ENCODE measurements around the gene TBC1D22A. TPM values are rescaled to one million over a fixed set of nuclear protein-coding genes. Genes with fewer than 3 reads are reported as not detected.

The TBC1D22A gene
- polyA plus RNA-seq, 1 donor (not counting 4 experiments of a cell fraction or from before 2014, with no cell fraction given): 20.9 TPM

DNA sequence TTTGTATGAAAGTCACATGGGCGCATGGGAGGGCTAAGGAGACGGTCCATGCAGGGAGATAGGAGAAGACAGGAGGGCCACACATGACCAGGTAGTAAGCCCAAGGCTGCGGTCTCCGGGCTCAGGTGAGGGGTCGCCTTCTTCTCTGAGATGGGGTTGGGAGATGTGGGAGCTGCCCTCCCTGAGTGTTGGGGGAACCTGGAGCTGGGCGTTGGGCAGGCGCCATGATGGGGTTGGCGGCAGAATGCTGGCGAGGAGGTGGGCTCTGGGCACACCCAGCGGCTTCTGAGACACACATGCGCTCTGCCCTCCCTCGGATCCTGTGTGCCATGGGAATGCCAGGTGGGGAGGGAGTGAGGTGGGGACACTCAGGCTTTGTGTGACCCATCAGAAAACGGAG is 254.8 kb downstream of the TBC1D22A start:
- Histone ChIP-seq H3K9me3 (ENCODE audit: control insufficient read depth, low read depth, low read length) (no peaks in the 10 kb centered on the region), H3K27me3 (ENCODE audit: control insufficient read depth, extremely low read depth, insufficient read depth, low read length) (no peaks in the 10 kb centered on the region), H3K9me1 (ENCODE audit: control insufficient read depth, extremely low read depth, insufficient read depth, low read length) (no peaks in the 10 kb centered on the region), H3K36me3 (ENCODE audit: control insufficient read depth in 2 of 2, extremely low read depth in 1 of 2, insufficient read depth in 2 of 2, low read length in 2 of 2) (peaks cover 0 to 2% of the 10 kb centered on the region in 2 experiments), H3K79me2 (ENCODE audit: control insufficient read depth, insufficient read depth, low read length) (no peaks in the 10 kb centered on the region), H2AFZ (ENCODE audit: control insufficient read depth, low read length) (no peak overlapping the region), H3K4me1 (ENCODE audit: control insufficient read depth, extremely low read depth, insufficient read depth, low read length) (peaks cover 5% of the 10 kb centered on the region), H4K20me1 (ENCODE audit: control insufficient read depth, extremely low read depth, insufficient read depth, low read length) (no peaks in the 10 kb centered on the region), H3K9ac (ENCODE audit: control insufficient read depth, extremely low read depth, insufficient read depth, low read length) (no peak overlapping the region), H3K4me3 (ENCODE audit: control insufficient read depth in 2 of 3, extremely low read depth in 1 of 3, insufficient read depth in 2 of 3, low read depth in 1 of 3, low read length in 3 of 3) (no peak overlapping the region), H3K27ac (ENCODE audit: control insufficient read depth, insufficient read depth, low read length) (no peak overlapping the region), H3K4me2 (ENCODE audit: control insufficient read depth, extremely low read depth, insufficient read depth, low read depth, low read length) (no peak overlapping the region)
- no peak for TF ChIP-seq EZH2 (IDR thresholded peaks at IDR 0.05; ENCODE audit: low read length)
- TF ChIP-seq, protein P1, sequence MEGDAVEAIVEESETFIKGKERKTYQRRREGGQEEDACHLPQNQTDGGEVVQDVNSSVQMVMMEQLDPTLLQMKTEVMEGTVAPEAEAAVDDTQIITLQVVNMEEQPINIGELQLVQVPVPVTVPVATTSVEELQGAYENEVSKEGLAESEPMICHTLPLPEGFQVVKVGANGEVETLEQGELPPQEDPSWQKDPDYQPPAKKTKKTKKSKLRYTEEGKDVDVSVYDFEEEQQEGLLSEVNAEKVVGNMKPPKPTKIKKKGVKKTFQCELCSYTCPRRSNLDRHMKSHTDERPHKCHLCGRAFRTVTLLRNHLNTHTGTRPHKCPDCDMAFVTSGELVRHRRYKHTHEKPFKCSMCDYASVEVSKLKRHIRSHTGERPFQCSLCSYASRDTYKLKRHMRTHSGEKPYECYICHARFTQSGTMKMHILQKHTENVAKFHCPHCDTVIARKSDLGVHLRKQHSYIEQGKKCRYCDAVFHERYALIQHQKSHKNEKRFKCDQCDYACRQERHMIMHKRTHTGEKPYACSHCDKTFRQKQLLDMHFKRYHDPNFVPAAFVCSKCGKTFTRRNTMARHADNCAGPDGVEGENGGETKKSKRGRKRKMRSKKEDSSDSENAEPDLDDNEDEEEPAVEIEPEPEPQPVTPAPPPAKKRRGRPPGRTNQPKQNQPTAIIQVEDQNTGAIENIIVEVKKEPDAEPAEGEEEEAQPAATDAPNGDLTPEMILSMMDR (optimal IDR thresholded peaks at IDR 0.05 in 1 of 3, IDR thresholded peaks at IDR 0.05 in 1 of 3, conservative IDR thresholded peaks at IDR 0.05 in 1 of 3; ENCODE audit: extremely low read depth in 1 of 3, insufficient read depth in 2 of 3, low read length in 3 of 3): no peak
- dilution Hi-C loops (cut with MboI; ENCODE audit: extremely low pct_ligation_motif_present, low sequenced_read_pairs): no loop called here
- DNase-seq (ENCODE audit: low read depth, low spot score) (no peak), FAIRE-seq (no peak)

DNA sequence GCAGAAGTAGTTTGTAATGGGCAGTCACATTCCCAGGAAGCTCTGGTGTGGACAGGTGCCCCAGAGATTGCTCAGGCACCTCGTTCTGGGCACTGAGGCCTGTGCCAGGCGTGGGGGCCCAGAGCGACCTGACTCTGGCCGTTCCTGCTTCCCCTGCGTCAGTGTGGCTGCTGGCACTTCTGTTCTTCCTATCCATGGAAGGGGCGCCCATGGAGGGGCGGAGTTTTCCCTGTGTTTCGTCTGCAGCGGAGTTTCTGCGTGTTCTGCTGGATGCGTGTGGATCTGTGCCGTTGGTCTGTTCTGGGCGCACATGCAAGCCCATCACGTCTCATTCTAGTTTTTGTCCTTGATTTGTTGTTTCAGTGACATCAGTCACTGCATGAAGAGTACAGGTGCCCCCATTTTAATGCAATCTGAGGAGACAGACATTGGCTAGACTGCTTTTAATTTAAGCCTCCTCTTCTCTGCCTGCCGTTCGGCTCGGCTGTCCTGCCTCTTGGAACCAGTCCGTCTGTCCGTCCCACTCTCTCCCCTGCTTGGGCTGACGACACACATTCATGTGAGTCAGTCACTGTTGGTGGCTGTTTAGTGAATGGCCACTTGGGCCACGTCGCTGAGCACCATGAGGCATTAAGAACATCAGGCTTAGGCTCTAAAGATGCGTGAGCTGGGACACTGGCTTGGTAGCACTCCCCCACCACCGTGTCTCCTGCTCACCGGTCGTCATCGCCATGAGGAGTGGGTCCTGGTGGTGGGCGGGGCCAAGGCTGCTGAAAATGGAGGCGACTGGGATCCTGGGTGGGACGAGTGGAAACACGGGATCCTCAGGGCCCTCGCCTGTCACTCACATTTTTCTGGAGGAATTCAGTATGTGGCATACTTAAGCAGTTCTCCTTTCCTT is 255.8 kb downstream of the TBC1D22A start:
- Histone ChIP-seq H4K20me1 (ENCODE audit: control insufficient read depth, extremely low read depth, insufficient read depth, low read length) (no peaks in the 10 kb centered on the region), H2AFZ (ENCODE audit: control insufficient read depth, low read length) (no peak overlapping the region), H3K9me3 (ENCODE audit: control insufficient read depth, low read depth, low read length) (no peaks in the 10 kb centered on the region), H3K36me3 (ENCODE audit: control insufficient read depth in 2 of 2, extremely low read depth in 1 of 2, insufficient read depth in 2 of 2, low read length in 2 of 2) (peaks cover 0 to 2% of the 10 kb centered on the region in 2 experiments), H3K9ac (ENCODE audit: control insufficient read depth, extremely low read depth, insufficient read depth, low read length) (no peak overlapping the region), H3K27me3 (ENCODE audit: control insufficient read depth, extremely low read depth, insufficient read depth, low read length) (no peaks in the 10 kb centered on the region), H3K79me2 (ENCODE audit: control insufficient read depth, insufficient read depth, low read length) (no peaks in the 10 kb centered on the region), H3K4me2 (ENCODE audit: control insufficient read depth, extremely low read depth, insufficient read depth, low read depth, low read length) (no peak overlapping the region), H3K9me1 (ENCODE audit: control insufficient read depth, extremely low read depth, insufficient read depth, low read length) (no peaks in the 10 kb centered on the region), H3K27ac (ENCODE audit: control insufficient read depth, insufficient read depth, low read length) (no peak overlapping the region), H3K4me1 (ENCODE audit: control insufficient read depth, extremely low read depth, insufficient read depth, low read length) (peaks cover 5% of the 10 kb centered on the region), H3K4me3 (ENCODE audit: control insufficient read depth in 2 of 3, extremely low read depth in 1 of 3, insufficient read depth in 2 of 3, low read depth in 1 of 3, low read length in 3 of 3) (no peak overlapping the region)
- DNase-seq (ENCODE audit: low read depth, low spot score): no peak
- dilution Hi-C loops (cut with MboI; ENCODE audit: extremely low pct_ligation_motif_present, low sequenced_read_pairs): no loop called here
- TF ChIP-seq, protein P1 (optimal IDR thresholded peaks at IDR 0.05 in 1 of 3, IDR thresholded peaks at IDR 0.05 in 1 of 3, conservative IDR thresholded peaks at IDR 0.05 in 1 of 3; ENCODE audit: extremely low read depth in 1 of 3, insufficient read depth in 2 of 3, low read length in 3 of 3): no peak
- TF ChIP-seq EZH2 (IDR thresholded peaks at IDR 0.05; ENCODE audit: low read length): no peak
- FAIRE-seq: no peak

Data from keratinocyte (primary cell).